HG02763 (cell line): ENCODE measurements around the gene OR52E8.

Experiments
- ATAC-seq: cut with Tn5 transposase; IDR thresholded peaks from one replicate; pipeline ENCODE4 v1.9.1; 2021; ENCODE audit warnings: mild to moderate bottlenecking, moderate library complexity; ENCODE audit not compliant: unreplicated experiment

OR52E8 gene

DNA sequence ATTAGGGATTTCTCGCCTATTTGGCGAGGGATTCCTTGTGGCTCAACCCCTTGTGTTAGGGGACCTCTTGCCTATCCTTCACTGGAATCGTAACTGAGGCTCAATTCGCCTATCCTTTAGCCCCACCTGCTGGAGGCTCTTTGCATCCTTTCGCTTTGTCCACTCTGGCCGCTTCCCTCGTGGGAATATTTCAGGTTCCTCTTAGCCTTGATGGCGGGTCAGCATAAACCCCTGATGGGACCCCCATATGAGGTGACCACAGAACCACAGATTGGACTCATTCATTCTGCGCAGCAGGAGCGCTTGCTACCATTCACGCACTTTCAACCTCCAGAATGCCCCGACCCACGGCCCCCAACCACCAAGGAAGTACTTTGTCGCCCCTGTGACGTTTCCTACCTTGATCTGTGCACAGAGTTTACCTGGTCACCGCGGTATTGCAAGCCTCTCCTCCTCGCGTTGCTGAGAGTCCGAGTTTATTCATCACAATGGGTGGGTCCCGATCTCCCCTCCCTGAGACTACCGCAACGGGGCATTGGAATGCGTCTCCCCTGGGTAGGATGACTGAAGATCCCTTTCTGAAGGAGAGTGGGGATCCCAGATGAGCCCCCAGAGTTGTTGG, 48.9 kb downstream of the OR52E8 start, which contains the start of gene OR52N2:
Gene OR52N2, plus strand, starts transcription at position 425 of the 622 bp plus-strand sequence. CDS start 11,412 bp downstream, outside the sequence.
- peak; percentile 91 for ATAC-seq

DNA sequence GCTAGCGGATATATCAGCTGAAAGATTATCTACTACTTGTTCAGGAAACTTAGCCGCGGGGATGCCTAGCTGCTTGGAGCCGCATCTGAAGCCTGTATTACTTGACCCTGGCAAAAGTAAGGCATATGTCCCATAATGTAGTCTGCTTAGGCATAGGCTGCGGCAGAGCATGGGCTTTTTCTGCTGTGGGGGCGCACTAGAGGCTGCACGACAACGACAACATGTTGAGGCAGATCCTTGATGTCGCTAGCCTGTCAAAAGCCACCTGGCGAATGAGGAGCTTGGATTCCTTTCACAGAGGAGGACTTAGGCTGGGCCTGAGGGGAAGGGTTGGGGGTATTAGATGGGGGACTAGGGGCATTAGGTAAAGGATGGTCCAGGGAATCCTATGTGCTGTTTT, 49.9 kb downstream of the OR52E8 start:
- ATAC-seq = no peak
